ENCODE results near the gene TCF7. TPM values are rescaled to one million over a fixed set of nuclear protein-coding genes. Genes with fewer than 3 reads are reported as not detected.

The TCF7 gene
- total RNA-seq, 1 experiment from 2014 or later = 18.2 TPM

- no peak overlapping the region for H4K91ac ChIP-seq (ENCODE audit: insufficient read length, low read depth, low read length)
- no peaks in the 10 kb centered on the region for H3K9me3 ChIP-seq (ENCODE audit: control insufficient read depth, low read depth, low read length)
- H2BK120ac ChIP-seq (ENCODE audit: low read depth, low read length, poor library complexity, severe bottlenecking) = no peak overlapping the region
- H3K18ac ChIP-seq (ENCODE audit: insufficient read length, low read depth, low read length) = no peak overlapping the region
- H4K5ac ChIP-seq (ENCODE audit: insufficient read length, low read depth, low read length) = no peak overlapping the region
- H3K79me1 ChIP-seq (ENCODE audit: insufficient read depth, low read depth, low read length, poor library complexity, severe bottlenecking) = no peaks in the 10 kb centered on the region
- H3K27me3 ChIP-seq (ENCODE audit: insufficient read depth, low read length) = peaks cover 7% of the 10 kb centered on the region
- H3K4ac ChIP-seq (ENCODE audit: low read depth, low read length) = no peak overlapping the region
- no peak overlapping the region for H2BK20ac ChIP-seq (ENCODE audit: low read depth, low read length, poor library complexity, severe bottlenecking)
- no peak overlapping the region for H2BK15ac ChIP-seq (ENCODE audit: low read depth, low read length)
- no peak overlapping the region for H3K9ac ChIP-seq (ENCODE audit: extremely low read depth, insufficient read length, low read length)
- H2BK5ac ChIP-seq (ENCODE audit: insufficient read length, low read length) = no peak overlapping the region
- Mint-ChIP-seq H3K27ac (no peak overlapping the region), H3K36me3 (ENCODE audit: insufficient read depth in 1 of 3, low read depth in 3 of 3) (no peaks in the 10 kb centered on the region), H3K27me3 (ENCODE audit: low read depth) (peaks cover 57% of the 10 kb centered on the region), H3K4me1 (peaks cover 26 to 27% of the 10 kb centered on the region in 2 experiments), H3K9me3 (no peaks in the 10 kb centered on the region), H3K4me3 (no peak overlapping the region)
- H2BK12ac ChIP-seq (ENCODE audit: insufficient read length, low read depth, low read length) = no peak overlapping the region
- no peak overlapping the region for H3K14ac ChIP-seq (ENCODE audit: insufficient read depth, low read length)
- no peak overlapping the region for H2AK5ac ChIP-seq (ENCODE audit: insufficient read length, low read length)
- H4K20me1 ChIP-seq (ENCODE audit: control insufficient read depth, insufficient read depth, insufficient read length) = no peaks in the 10 kb centered on the region
- no peaks in the 10 kb centered on the region for H3K4me1 ChIP-seq (ENCODE audit: insufficient read depth, low read length)
- H4K8ac ChIP-seq (replicated peaks; ENCODE audit: insufficient read length, low read depth, low read length) = no peak overlapping the region
- no CpG with 5 or more reads among the region's 10 CpGs for WGBS (ENCODE audit: extremely low coverage, insufficient read length, low lambda C conversion rate)
- H3T11ph ChIP-seq (ENCODE audit: low read length) = no peak overlapping the region
- DNase-seq = no peak
- no peak overlapping the region for H3K4me2 ChIP-seq (ENCODE audit: insufficient read depth, insufficient read length, low read length)
- H2AFZ ChIP-seq (ENCODE audit: low read length) = no peak overlapping the region
- no peak overlapping the region for H3K23ac ChIP-seq (ENCODE audit: insufficient read length, low read depth, low read length)
- no peak for TF ChIP-seq CTCF (conservative IDR thresholded peaks at IDR 0.05)
- H3K27ac ChIP-seq (ENCODE audit: insufficient read length, low read depth, low read length) = no peak overlapping the region
- no peaks in the 10 kb centered on the region for H3K79me2 ChIP-seq (ENCODE audit: insufficient read depth, low read length)
- no peak overlapping the region for H3K56ac ChIP-seq (ENCODE audit: insufficient read length, low read depth, low read length)
- no peaks in the 10 kb centered on the region for H3K23me2 ChIP-seq (ENCODE audit: insufficient read length, low read depth, low read length, poor library complexity, severe bottlenecking)
Observed at GRCh38 chr5:134106991-134107701, 7.3 kb upstream of the TCF7 start.

Data from H9 (cell line).